LNCaP clone FGC (cell line): Measurements from ENCODE around the gene SCIMP.
A peak's percentile ranks its signal among the peaks of the same experiment; 100 is the strongest.

ENCODE experiments used
- DNase-seq: peaks from one replicate; pipeline ENCODE4 v3.0.0-alpha.2; 2011; ENCODE audit warnings: low read depth
- H3K4me3 ChIP-seq: 2 replicates; pipeline ENCODE4 v1.5.1; 2011; ENCODE audit warnings: mild to moderate bottlenecking, low read depth, low read length, control low read depth
- TF ChIP-seq, protein P1 (sequence below): IDR thresholded peaks from 2 replicates; pipeline ENCODE4 v1.5.1; 2012; ENCODE audit warnings: mild to moderate bottlenecking; ENCODE audit not compliant: control insufficient read depth, insufficient read depth; ENCODE audit errors: extremely low read depth

Gene SCIMP

DNA sequence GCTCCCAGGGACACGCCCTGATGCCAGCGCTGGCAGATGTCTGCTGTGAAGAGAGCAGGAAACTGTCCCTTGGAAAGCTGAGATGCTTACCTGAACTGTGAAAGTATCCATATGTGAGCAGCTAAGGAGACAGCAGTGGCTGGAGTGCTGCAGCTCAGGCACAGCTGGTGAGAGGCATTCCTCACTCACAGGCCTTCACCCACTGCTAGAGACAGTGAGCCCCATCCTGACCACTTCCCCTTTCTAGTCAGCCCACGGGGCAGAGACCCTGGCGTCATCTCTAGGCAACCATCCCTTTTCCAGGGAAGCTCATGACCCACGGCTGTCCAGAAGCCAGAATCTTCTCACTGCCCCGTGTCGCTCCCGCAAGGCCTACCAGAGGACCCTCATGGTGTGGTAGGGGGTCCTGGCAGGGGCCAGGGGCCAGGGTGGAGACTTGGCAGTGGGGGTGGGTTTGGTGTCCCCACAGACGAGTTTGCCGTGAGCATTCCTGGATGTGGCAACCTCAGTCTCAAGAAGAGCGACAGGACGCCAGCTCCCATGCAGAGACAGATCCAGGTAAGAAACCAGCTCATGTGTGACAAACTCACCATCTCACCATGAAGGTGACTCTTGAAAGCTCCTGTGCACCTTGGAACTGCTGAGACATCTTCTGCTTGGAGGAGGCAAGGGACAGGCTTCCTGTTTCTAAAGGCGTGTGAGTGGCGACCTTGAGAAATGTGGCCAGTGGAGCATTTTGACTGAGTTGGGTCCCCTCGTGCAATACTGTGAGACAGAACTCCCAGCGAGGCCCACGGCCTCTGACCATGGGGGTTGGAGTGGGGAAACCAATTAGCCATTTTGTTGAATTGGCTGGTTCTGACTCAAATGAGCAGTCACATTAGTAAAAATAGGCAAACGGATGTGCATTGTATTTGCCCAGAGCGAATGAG, at the start of gene SCIMP:
SCIMP (minus strand) TSS at position 216 of the 932 bp plus-strand sequence; CDS start at position 111, 105 bp downstream.
- TF ChIP-seq, protein P1, sequence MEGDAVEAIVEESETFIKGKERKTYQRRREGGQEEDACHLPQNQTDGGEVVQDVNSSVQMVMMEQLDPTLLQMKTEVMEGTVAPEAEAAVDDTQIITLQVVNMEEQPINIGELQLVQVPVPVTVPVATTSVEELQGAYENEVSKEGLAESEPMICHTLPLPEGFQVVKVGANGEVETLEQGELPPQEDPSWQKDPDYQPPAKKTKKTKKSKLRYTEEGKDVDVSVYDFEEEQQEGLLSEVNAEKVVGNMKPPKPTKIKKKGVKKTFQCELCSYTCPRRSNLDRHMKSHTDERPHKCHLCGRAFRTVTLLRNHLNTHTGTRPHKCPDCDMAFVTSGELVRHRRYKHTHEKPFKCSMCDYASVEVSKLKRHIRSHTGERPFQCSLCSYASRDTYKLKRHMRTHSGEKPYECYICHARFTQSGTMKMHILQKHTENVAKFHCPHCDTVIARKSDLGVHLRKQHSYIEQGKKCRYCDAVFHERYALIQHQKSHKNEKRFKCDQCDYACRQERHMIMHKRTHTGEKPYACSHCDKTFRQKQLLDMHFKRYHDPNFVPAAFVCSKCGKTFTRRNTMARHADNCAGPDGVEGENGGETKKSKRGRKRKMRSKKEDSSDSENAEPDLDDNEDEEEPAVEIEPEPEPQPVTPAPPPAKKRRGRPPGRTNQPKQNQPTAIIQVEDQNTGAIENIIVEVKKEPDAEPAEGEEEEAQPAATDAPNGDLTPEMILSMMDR = no peak
- no peak within 1 kb of the TSS for H3K4me3 ChIP-seq
- no peak for DNase-seq

DNA sequence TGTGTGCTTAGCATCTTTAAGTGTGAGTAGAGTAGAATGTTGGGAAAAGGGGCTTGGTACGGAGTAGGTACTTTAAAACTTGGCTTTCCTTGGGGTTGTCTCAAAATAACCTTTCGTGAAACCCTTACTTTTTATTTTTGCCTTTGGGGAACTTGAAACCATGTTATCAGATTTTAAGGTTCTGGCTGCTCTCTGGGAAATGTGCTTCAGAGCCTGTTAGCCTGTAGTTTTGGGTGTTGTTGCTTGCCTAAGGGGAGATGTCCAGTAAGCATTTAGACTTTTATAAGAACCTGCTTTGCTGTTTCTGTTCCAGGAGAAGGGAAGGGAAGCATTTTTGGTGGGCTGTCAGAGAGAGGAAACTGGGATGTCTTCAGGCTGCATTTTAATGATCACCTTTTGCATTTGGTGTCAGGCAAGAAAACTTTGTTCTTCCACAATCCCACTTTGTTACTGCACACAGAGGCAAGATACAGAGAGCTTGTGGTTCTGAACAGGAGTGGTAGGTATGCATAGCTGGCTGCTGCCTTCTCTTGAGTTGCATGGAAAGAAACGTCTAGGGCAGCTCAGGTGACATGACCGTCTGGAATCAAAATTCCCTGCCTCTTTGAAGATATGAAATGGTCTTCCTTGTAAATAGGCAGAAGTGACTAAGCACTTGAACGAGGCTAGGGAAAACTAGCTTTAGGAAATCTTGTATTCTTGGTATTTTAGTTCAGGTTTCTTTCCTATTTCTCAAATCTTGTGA, 49.1 kb upstream of the SCIMP start:
- no peak for DNase-seq
- TF ChIP-seq, protein P1 = no peak
- peak overlapping the region; percentile 79 for H3K4me3 ChIP-seq

DNA sequence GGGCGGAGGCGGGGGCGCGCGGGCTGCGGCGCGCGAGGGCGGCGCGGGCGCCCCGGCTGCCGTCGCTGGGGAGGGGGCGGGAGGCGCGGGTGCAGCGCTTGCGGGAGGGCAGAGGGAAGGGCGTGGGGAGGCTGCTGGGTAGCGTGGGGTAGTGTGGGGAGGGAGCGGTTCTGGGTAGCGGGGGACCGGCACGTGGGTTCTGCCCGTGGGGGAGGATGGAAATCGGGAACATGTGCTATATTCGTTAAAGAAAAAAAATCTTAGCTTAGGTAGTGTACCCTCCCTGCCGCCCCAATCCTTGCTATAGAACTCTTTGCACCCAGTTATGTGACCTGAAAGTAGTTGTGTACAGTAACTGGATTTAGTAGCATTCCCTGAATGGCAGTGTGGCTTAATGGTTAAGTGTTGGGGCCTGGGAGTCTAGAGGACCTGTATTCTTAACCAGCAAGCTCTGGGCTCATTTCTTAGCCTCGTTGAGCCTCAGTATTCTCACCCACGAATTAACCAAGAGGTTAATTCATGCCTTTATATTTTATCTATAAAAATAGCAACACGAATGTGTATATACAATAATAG, 48.1 kb upstream of the SCIMP start:
- TF ChIP-seq, protein P1 = no peak
- peak overlapping the region; percentile 79 for H3K4me3 ChIP-seq
- no peak for DNase-seq

DNA sequence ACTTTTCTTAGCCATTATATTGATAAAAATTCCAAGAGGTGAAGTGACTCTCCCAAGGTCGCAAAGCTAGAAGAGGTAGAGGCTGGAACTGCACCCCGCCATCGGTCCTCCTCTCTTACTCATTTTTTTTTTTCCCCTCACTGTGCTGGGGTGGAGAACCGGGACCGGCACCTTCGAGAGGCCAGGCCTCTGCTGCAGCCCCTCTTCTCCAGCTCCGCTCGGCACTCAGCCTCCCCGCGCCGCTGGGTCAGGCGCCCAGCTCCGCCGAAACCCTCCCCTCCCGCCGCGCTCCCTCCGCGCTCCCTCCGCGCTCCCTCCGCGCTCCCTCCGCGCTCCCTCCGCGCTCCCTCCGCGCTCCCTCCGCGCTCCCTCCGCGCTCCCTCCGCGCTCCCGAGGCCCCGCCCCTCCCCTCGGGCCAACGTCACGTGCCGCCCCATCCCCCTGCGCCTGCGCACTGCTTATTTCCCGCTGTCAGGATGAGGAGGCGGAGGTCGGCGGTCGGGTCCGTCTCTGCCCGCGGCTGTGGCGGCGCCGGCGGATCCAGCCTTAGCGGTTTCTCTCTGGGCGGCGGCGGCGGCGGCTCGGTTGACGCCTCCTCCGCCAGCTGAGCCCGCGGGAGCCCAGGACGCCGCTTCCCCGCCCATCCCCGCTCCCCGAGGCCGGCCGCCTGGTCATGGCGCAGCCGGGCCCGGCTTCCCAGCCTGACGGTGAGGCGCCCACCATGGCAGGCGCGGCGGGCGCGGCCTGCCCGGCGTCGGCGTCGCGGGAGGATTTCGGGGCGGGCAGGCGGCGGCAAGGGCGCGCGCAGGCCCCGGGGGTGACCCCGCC, 47.4 kb upstream of the SCIMP start, which contains the start of gene RABEP1:
RABEP1 (plus strand) TSS at position 471 of the 828 bp plus-strand sequence; CDS start at position 674, 203 bp downstream.
- DNase-seq = no peak
- H3K4me3 ChIP-seq = peak within 1 kb of the TSS; percentile 79
- TF ChIP-seq, protein P1 = no peak

DNA sequence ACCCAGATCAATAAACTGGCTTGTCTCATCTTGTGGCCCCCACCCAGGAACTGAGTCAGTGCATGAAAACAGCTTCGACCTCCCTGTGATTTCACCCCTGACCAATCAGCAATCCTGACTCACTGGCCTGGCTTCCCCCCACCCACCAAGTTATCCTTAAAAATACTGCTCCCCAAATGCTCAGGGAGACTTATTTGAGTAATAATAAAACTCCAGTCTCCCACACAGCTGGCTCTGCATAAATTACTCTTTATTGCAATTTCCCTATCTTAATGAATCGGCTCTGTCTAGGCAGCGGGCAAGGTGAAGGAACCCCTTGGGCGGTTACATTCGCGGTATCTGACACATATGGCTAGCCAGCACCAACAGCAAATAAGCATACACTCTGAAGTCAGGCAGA, 37.7 kb upstream of the SCIMP start:
- no peak overlapping the region for H3K4me3 ChIP-seq
- TF ChIP-seq, protein P1 = no peak
- DNase-seq = no peak

DNA sequence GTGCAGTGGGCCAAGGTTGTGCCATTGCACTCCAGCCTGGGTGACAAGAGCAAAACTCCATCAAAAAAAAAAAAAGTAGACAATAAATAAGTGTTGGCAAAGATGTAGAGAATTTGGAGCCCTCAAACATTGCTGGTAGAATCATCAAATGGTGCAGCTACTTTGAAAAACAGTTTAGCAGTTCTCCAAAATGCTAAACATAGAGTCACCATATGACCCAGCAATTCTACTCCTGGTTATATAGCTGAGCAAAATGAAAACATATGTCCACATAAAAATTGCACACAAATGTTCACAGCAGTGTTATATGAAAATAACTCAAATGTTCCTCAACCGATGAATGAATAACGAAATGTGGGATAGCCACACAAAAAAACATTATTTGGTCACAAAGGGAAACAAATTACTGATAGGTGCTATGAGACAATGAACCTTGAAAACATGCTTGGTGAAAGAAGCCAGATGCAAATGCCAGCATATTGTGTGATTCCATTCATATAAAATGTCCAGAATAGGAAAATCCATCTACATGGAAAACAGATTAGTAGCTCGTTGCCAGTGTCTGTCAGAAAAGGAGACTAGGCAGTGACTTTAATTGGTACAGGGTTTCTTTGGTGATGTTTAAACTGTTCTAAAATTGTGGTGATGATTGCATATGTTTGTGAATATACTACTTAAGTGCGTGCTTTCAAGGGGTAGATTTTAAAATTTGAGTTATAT, 34.7 kb upstream of the SCIMP start:
- TF ChIP-seq, protein P1 = no peak
- no peak overlapping the region for H3K4me3 ChIP-seq
- no peak for DNase-seq
